Esophagus squamous epithelium (tissue), 5 donors: ENCODE results near the gene SLC24A5. TPM values are rescaled to one million over a fixed set of nuclear protein-coding genes. Genes with fewer than 3 reads are reported as not detected.

ENCODE experiments used
- DNase-seq: peaks from one replicate; lab custom pipeline; 2025; lab: John Stamatoyannopoulos, UW
- H3K27ac ChIP-seq, 4 donors: fragments of 200-600 bp; sonication (generic); one replicate each; pipeline ENCODE4 v1.5.1; 2016 to 2019; ENCODE audit warnings: mild to moderate bottlenecking in 1 of 4
- H3K27me3 ChIP-seq, 4 donors: fragments of 200-600 bp; sonication (generic); 1 replicate in 3 of 4; 2 replicates in 1 of 4; pipeline versions ENCODE4 v1.5.1 to v1.6.0; 2017 to 2021; ENCODE audit warnings: antibody characterized with exemption in 1 of 4
- H3K36me3 ChIP-seq, 3 donors: fragments of 200-600 bp; sonication (generic); one replicate each; pipeline ENCODE4 v1.5.1; 2016 to 2019
- H3K4me1 ChIP-seq, 3 donors: fragments of 200-600 bp; sonication (generic); one replicate each; pipeline ENCODE4 v1.5.1; 2017 to 2019
- H3K4me3 ChIP-seq, 4 donors: fragments of 200-600 bp; sonication (generic); 1 replicate in 3 of 4; 2 replicates in 1 of 4; pipeline ENCODE4 v1.5.1; 2016 to 2019; ENCODE audit warnings: mild to moderate bottlenecking in 2 of 4, moderate library complexity in 1 of 4
- H3K9me3 ChIP-seq, 3 donors: fragments of 200-600 bp; sonication (generic); one replicate each; pipeline ENCODE4 v1.5.1; 2016 to 2019
- CTCF ChIP-seq, 6 experiments: fragments of 450-650 bp in 4 of 6; fragments of 200-600 bp in 2 of 6; sonication (generic) in 2 of 6; IDR thresholded peaks; one replicate each; pipeline ENCODE4 v1.5.1; 2016 to 2019; ENCODE audit warnings: antibody characterized with exemption in 6 of 6, mild to moderate bottlenecking in 4 of 6, moderate library complexity in 4 of 6
- POLR2A ChIP-seq, 4 donors: fragments of 450-650 bp; IDR thresholded peaks; one replicate each; pipeline ENCODE4 v1.6.1; 2017; ENCODE audit warnings: antibody characterized with exemption in 4 of 4, mild to moderate bottlenecking in 4 of 4, moderate library complexity in 3 of 4
- WGBS, 2 donors: methylation state at CpG; one replicate each; pipeline ENCODE4 v1.1.5; 2018; 5-methylcytosine and 5-hydroxymethylcytosine counted together
- intact Hi-C: fragments of 100-400 bp; cut with DNase I; formaldehyde crosslinking; loops from one replicate; pipeline ENCODE4 v1.15.0; 2022
- total RNA-seq, 4 donors: library from RNA; depleted of rRNA; stranded (reverse); fragments of >200 nt; gene quantifications; one replicate each; pipeline ENCODE4 v1.1.0, GENCODE V29; 2016
- donor health status: DM: yes; HTN: yes; CAD: no.

SLC24A5 gene
- total RNA-seq, 4 donors from 2014 or later = not detected

- DNase-seq = no peak
- Histone ChIP-seq H3K9me3 (no peaks in the 10 kb centered on the region), H3K27me3 (peaks cover 0 to 13% (median 0%) of the 10 kb centered on the region in 4 donors), H3K4me1 (no peaks in the 10 kb centered on the region), H3K36me3 (no peaks in the 10 kb centered on the region), H3K27ac (no peak overlapping the region), H3K4me3 (no peak overlapping the region)
- intact Hi-C loops = no loop called here
- TF ChIP-seq CTCF (IDR thresholded peaks at IDR 0.05) (no peak), POLR2A (IDR thresholded peaks at IDR 0.05) (no peak)
- WGBS, 2 donors = 53 to 57% methylated on average over 6 of the region's 6 CpGs
Observed at GRCh38 chr15:48089702-48090101, 31.1 kb upstream of the SLC24A5 start.

- no peak for TF ChIP-seq POLR2A (IDR thresholded peaks at IDR 0.05)
- TF ChIP-seq CTCF (IDR thresholded peaks at IDR 0.05) = no peak
Observed at GRCh38 chr15:48090115-48090514, 30.7 kb upstream of the SLC24A5 start.

DNA sequence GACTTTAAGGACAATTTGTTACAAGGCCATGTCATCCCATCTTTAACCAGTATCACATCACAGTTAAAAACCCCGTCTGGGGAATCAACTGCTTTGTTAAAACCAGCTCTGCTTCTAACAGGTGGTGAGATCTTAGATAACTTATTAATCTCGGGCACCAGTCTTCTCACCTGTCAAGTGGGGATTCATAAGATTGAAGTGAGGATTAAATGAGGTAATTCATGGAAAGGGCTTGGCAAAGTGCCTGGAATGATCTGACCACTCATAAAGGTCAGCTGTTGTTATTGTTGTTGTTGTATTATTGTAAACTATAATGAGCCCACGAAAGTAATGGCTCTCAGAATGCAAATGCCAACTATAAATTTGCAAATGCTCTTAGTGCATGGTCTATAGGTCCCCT, 30.1 kb upstream of the SLC24A5 start:
- Histone ChIP-seq H3K27ac (no peak overlapping the region), H3K9me3 (no peaks in the 10 kb centered on the region), H3K27me3 (peaks cover 0 to 13% (median 0%) of the 10 kb centered on the region in 4 donors), H3K4me3 (no peak overlapping the region), H3K36me3 (no peaks in the 10 kb centered on the region), H3K4me1 (no peaks in the 10 kb centered on the region)
- TF ChIP-seq CTCF (IDR thresholded peaks at IDR 0.05) = no peak
- no peak for TF ChIP-seq POLR2A (IDR thresholded peaks at IDR 0.05)
- no peak for DNase-seq
- intact Hi-C loops = no loop called here
- 28 to 37% methylated on average over 3 of the region's 3 CpGs for WGBS, 2 donors

More at GRCh38 chr15:48090115-48090514, 30.7 kb upstream of the SLC24A5 start:
- Histone ChIP-seq H3K4me3 (no peak overlapping the region), H3K27me3 (peaks cover 0 to 13% (median 0%) of the 10 kb centered on the region in 4 donors), H3K27ac (no peak overlapping the region), H3K9me3 (no peaks in the 10 kb centered on the region), H3K4me1 (no peaks in the 10 kb centered on the region), H3K36me3 (no peaks in the 10 kb centered on the region)
- no peak for DNase-seq
- WGBS, 2 donors = 58 to 70% methylated on average over 1 to 2 of the region's 2 CpGs
- intact Hi-C loops = no loop called here

- peaks cover 0 to 13% (median 0%) of the 10 kb centered on the region in 4 donors for H3K27me3 ChIP-seq
- H3K4me3 ChIP-seq = no peak overlapping the region
- intact Hi-C loops = no loop called here
- 47 to 52% methylated on average over 4 of the region's 4 CpGs for WGBS, 2 donors
- H3K36me3 ChIP-seq = no peaks in the 10 kb centered on the region
- no peak overlapping the region for H3K27ac ChIP-seq
- H3K9me3 ChIP-seq = no peaks in the 10 kb centered on the region
- TF ChIP-seq POLR2A (IDR thresholded peaks at IDR 0.05) = no peak
- TF ChIP-seq CTCF (IDR thresholded peaks at IDR 0.05) = no peak
- no peaks in the 10 kb centered on the region for H3K4me1 ChIP-seq
- no peak for DNase-seq
Observed at GRCh38 chr15:48091522-48091921, 29.3 kb upstream of the SLC24A5 start.

DNA sequence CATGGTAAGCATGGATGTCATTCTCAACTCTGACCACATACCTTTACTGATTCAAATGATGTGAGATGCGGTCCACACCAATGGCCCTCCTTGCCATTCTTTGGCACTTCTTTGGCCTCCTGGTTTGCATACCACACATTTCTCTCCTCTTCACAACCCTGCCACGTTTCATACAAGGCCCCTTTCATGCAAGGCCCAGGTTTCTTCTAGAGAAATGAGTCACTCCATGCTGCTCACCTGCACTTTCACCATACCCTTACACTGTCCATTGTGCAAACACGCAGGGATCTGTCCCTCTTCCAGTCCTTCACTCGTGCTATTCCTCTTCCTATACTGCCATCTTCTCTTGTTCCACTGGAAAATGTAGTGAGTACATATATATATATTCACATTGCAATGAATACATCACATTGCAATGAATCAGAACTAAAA, 24.4 kb upstream of the SLC24A5 start:
- TF ChIP-seq POLR2A (IDR thresholded peaks at IDR 0.05) (no peak), CTCF (IDR thresholded peaks at IDR 0.05) (no peak)
- Histone ChIP-seq H3K4me1 (no peaks in the 10 kb centered on the region), H3K4me3 (no peak overlapping the region), H3K27me3 (no peaks in the 10 kb centered on the region), H3K9me3 (no peaks in the 10 kb centered on the region), H3K27ac (no peak overlapping the region), H3K36me3 (no peaks in the 10 kb centered on the region)
- intact Hi-C loops = no loop called here
- 55 to 65% methylated on average over 4 of the region's 4 CpGs for WGBS, 2 donors
- no peak for DNase-seq
